GM10266 (cell line): ENCODE data around the gene PLXDC2.

ENCODE experiments used
- DNase-seq: peaks from one replicate; pipeline ENCODE4 v3.0.0; 2012; ENCODE audit errors: extremely low spot score
- CTCF ChIP-seq: IDR thresholded peaks from 2 replicates; pipeline ENCODE4 v1.5.1; 2012; ENCODE audit warnings: mild to moderate bottlenecking, low read depth; ENCODE audit not compliant: control insufficient read depth, insufficient read depth; ENCODE audit errors: missing control alignments

PLXDC2 gene

GRCh38 chr10:19815731-19816410 lies 361 bp upstream of the PLXDC2 start:
- no peak for DNase-seq
- no peak for TF ChIP-seq CTCF

GRCh38 chr10:19817231-19817933 lies 1.1 kb downstream of the PLXDC2 start:
- no peak for DNase-seq
- no peak for TF ChIP-seq CTCF

- TF ChIP-seq CTCF = no peak
- DNase-seq = no peak
Observed at GRCh38 chr10:19818876-19819275, 2.6 kb downstream of the PLXDC2 start.

DNA sequence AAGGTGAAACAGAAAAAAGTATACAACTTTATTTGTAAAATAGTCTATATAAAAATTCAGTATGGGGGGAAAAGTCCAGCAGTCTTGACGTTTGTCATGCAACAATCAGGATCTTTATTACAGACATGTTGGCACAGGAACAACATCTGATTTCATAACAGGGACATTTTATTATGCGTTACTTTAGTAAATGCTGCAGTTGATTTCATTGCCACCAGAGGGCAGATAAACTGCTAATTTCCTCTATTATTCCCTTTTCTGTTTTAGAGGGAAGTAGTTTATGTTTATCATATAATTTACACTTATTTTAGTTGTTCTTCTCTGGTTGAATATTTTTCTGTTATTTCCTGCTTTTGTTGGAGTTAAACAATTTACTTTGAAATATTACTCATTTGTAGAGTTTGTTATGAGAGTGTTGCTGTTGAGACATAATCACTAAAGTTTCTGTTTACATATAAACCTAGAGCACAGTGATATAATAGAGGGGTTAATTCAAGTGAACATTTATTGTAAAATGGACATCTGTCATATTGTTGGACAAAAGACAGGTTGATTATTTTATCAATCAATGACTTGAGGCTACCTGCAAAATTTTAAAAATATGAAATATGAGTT lies 3.3 kb downstream of the PLXDC2 start:
- peak; percentile 30 for DNase-seq
- TF ChIP-seq CTCF = peak; percentile 70

DNA sequence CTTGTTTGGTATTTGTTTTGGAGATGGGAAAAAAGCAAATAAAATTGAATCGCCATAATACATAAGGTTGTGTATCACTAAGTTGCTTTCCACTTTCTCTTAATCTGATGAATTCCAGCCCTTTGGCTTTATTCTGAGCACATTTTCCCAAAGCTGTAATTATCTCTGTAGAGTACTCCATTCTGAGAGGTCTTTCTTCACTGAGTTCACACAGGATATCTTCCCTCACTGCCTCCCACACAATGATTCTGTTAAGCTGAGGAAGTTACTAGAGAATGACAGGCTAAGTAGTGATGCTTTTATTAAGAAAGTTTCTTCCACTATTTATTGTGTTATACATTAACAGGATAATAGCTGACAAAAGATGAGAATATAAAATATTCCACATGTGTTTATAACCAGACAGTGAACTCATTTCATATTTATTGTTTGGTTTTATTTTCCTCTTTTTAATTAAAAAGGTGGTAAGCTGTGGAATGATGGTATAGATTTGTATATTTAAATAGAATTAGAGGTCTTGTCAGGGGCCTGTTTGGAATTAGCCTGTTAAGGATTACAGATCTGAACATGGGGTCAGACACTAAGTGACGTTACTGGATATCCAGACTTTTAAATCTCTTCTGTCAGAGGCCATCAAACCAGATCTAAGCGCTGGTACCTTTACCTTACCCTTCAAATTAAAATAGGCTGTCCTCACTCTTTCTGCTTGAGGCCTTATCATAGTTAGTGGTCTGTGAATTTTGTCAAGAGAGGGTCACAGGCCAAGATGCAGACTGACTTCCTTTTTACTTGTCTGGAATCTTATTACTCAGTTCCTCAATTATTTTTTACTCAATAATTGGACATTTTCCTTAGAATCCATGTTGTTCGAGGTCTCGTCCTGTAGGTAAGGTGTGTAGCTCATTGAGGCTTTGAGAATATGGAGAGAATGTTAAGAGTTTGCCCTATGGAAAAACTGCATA lies 8.4 kb downstream of the PLXDC2 start:
- no peak for DNase-seq
- TF ChIP-seq CTCF = no peak

DNA sequence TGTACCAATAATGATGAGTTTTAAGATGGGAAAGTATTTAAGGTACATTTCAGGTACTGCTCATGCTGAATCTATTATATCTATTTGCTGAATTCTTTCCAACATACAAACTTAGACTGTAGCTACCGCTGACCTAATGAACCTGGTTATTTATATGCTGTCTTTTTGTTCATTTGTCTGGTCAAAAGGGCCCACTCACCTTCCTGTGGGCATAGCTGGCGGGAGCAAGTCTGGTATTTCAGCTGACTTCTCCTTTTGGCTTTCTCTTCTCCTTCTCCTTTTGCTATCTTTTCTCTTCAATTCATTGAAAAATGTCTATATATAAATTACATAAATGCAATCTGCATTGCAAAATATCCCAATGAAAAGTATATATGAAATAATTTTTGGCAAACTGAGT lies 9.5 kb downstream of the PLXDC2 start:
- no peak for TF ChIP-seq CTCF
- no peak for DNase-seq

DNA sequence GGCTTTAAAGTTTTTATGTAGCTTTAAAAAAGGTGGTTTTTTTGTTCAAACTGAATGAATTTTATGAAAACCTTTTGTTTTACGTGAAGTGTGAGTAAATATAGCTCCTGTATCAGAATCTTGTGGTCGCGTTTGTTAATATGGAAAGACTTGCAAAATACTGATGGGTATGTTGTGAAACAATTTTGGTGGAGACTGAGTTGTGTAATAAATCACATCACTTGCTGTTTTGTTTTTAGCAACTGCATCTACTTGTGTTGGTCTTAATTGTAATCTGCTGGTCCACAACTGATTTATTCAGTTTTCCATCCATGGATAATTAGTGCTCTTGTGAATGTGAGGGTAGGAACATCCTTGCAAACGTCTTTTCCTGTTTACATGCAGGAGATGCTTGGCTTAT lies 10.5 kb downstream of the PLXDC2 start:
- no peak for TF ChIP-seq CTCF
- DNase-seq = no peak
